GM12874 (cell line): Measurements from ENCODE around the gene TSSC4.

Experiments
- CTCF ChIP-seq: IDR thresholded peaks from 2 replicates; pipeline ENCODE4 v1.5.1; 2011; ENCODE audit warnings: low read depth, mild to moderate bottlenecking, control low read depth, low read length, moderate library complexity; ENCODE audit not compliant: insufficient read depth

The TSSC4 gene

DNA sequence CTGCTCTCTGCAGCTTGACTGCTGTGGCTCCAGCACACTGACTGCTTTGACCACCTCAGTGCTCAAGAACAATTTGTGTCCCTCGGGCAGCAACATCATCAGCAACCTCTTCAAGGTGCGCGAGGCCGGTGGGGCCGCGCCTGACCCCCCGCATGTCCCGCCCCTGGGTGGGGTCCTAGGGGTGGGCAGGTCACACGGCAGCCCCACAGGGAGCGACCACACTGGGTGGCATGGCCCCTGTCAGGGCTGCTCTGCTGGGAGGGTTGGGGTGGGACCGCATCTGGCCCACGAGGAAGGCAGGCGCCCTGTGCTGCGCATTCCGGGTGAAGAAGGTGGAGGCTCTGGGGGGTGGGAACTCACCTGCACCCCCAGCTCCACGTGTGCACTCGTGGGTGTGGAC is 4.7 kb upstream of the TSSC4 start:
- no peak for TF ChIP-seq CTCF

DNA sequence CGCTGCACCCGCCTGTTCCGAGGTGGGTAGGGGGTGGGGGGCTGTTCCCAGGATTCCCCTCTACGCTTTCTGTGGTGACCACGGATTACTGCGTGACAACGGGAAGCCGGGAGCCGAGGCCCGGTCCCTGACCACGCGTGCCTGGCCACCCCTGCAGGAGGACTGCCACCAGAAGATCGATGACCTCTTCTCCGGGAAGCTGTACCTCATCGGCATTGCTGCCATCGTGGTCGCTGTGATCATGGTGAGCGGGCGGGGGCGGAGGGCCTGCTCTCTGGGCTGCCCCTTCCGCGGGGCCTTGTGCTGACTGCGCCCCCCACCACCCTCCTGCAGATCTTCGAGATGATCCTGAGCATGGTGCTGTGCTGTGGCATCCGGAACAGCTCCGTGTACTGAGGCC is 4.1 kb upstream of the TSSC4 start:
- TF ChIP-seq CTCF, result no peak

DNA sequence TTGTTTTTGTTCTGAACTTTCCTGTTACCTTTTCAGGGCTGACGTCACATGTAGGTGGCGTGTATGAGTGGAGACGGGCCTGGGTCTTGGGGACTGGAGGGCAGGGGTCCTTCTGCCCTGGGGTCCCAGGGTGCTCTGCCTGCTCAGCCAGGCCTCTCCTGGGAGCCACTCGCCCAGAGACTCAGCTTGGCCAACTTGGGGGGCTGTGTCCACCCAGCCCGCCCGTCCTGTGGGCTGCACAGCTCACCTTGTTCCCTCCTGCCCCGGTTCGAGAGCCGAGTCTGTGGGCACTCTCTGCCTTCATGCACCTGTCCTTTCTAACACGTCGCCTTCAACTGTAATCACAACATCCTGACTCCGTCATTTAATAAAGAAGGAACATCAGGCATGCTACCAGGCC is 3.5 kb upstream of the TSSC4 start:
- TF ChIP-seq CTCF, result no peak

DNA sequence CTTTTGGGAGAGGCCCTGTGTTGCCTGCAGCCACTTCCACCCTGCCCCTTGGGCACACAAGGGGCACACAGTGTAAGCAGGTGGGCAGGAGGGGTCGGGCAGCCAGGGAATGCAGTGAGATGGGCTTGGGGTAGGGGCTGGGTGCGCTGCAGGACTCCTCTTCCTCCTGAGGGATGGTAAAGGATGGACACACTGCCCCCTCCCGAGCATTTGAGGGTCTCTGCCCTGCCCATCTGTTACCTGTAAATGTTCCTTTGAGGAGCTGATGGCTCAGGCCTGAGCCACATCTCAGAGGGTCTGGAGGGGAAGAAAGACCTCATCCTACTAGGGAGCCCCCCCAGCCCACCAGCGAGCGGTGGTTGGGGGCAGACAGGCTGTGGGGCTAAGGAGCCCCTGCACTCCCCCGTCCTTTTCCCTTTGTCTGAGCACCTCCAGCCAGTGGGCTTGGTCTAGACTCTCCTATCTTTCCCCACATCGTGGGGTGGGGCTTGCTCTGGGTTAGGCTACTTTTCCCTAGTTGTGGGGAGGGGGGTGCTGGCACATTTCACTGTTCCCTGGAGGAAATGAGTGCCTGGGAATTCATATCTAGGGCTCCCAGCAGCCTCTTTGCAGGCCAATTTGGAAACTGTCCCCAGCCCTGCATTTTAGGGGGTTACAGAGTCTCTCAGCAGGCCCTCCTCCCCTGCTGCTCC is 1.7 kb upstream of the TSSC4 start:
- TF ChIP-seq CTCF, result no peak

DNA sequence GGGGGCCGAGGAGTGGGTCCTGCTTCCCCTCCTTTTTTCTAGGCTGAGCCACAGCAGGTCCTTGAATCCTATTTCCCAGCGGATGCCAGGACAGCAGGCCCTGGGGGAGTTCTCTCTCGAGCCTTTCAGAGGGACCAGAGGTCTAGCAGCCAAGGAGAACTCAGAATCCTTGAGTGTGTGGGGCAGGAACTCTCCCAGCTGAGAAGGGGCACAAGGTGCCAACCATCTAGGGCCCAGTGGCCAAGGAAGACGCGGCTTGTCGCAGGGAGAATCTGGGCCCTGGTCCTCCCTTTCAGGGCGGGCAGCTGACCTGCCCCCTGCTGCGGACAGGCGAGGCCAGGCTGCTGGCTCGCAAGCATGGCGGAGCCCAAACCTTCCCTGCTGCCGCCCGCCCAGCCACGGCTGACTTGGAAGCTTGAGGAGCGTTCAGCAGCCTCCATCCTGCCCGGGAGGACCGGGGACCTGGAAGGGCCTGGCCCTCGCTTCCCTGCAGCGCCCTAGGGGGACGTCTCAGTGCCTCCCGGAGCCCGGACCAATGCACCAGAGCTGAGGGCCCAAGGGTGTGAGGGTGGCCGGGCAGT is 972 bp upstream of the TSSC4 start:
- no peak for TF ChIP-seq CTCF

GRCh38 chr11:2400762-2401435 is 349 bp downstream of the TSSC4 start:
- TF ChIP-seq CTCF, result no peak

- TF ChIP-seq CTCF, result no peak
These were observed 960 bp downstream of the TSSC4 start for GRCh38 chr11:2401436-2401984.
